ENCODE results near the gene JARID2. TPM values are rescaled to one million over a fixed set of nuclear protein-coding genes. Genes with fewer than 3 reads are reported as not detected.
A peak's percentile ranks its signal among the peaks of the same experiment; 100 is the strongest.

Gene JARID2
- total RNA-seq, 4 donors from 2014 or later, result 20.0 to 29.4 (median 23.9) TPM

DNA sequence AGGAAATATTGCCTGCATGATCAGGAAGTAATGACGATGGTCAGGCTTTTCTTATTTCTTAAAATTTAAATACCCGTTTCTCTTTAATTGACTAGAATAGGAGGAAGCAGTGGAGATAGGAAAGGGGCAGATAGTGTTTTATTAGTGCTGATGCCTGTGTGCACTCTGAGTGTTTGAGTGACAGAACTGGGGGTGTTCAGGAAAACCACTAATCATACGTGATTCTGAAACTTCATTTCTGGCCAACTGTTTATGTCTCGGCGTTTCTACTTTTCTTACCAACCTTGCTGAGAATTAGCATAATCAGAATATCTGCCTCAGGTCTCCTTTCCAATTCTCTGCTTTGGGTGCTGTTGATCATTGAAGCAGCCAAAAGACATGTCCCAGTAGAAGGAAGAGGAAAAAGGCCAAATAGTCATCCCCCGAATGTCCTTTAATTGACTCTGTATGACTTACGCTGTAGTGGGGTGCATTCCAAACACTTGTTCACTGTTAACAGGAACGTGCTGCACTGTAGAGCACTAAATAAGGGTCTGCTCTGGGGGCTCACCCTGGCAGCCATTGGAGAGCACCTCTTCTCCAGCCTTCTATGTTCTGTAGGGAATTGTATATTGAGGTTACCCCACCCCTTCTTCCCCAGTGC lies 152.9 kb downstream of the JARID2 start:
- H3K4me1 ChIP-seq, result peaks cover 43% of the 10 kb centered on the region

DNA sequence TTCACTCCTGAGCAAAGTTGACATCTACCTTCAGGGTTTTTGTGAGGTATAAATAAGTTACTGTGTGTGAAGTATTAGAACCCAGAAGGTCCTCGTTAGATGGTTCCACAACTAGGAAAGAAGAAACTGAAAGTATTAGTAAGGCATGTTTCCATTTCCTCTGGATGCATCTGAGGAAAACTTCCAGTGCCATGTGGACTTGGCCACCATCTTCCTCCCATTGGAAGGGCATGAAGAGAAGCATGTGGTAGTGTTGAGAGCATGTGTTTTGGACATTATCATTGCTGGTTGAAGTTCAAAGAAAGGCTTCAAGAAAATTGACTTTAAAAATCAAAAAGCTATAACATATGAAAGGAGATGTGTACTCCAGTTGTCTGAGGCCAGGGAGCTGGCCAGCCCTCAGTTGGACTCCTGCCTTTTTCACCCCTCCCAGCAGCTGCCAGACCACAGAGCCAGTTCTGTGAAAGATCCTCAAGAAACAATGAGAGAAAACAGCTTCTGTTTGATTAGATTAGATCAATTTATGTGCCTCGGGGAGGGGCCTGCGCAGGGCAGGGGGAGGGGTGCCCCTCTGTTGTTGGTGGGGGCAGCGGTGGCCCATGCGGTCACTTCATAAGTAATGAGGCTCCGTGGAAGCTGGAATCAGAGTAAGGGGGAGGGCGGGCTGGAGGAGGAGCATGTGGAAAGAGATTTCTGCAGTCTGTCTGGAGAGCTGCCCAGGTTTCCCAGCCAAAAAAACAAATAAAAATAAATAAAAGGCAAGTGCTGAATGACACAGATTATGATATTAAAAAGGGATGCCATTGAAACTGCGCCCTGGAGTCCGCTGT lies 154.0 kb downstream of the JARID2 start:
- H3K36me3 ChIP-seq, result no peaks in the 10 kb centered on the region
- no peak for TF ChIP-seq POLR2AphosphoS5 (IDR thresholded peaks at IDR 0.05)
- H3K27ac ChIP-seq, result peak overlapping the region; percentile 36
- H3K9me3 ChIP-seq, result no peaks in the 10 kb centered on the region
- 10% methylated on average over 9 of the region's 9 CpGs for WGBS
- peak; percentile 86 to 88 for DNase-seq (ENCODE audit: low spot score in 2 of 2)
- peaks cover 54% of the 10 kb centered on the region for H3K4me1 ChIP-seq
- H3K4me3 ChIP-seq, result peak overlapping the region; percentile 39
- no peaks in the 10 kb centered on the region for H3K27me3 ChIP-seq

More for the DNA sequence above, 152.9 kb downstream of the JARID2 start:
- TF ChIP-seq EP300 (IDR thresholded peaks at IDR 0.05) (no peak), POLR2AphosphoS5 (IDR thresholded peaks at IDR 0.05) (no peak)
- 71% methylated on average over 8 of the region's 8 CpGs for WGBS
- H3K36me3 ChIP-seq, result no peaks in the 10 kb centered on the region
- no peaks in the 10 kb centered on the region for H3K27me3 ChIP-seq
- DNase-seq (ENCODE audit: low spot score in 2 of 2), result no peak
- no peaks in the 10 kb centered on the region for H3K9me3 ChIP-seq
- H3K4me3 ChIP-seq, result no peak overlapping the region
- H3K27ac ChIP-seq, result no peak overlapping the region

DNA sequence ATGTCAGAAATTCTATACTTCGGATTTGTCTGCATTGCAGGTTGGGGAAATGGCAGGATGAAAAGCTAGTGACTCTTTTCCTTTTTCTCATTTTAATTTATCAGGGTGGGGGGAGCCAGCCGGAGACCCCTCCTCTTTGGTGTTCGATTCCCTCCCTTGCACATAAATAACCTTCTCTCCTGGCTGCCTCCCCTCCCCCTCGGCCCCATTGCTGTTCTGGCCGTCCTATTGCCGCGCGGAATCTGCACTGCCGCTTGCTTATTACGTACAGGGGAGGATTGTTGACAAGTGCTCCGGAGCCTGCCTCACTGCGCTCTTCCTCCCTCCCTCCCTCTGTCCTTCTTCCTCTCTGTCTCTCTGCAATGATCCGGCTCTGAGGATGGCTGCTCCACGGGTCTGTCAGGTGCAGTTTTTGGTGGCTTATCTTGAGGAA lies 154.7 kb downstream of the JARID2 start:
- DNase-seq (ENCODE audit: low spot score in 2 of 2), result no peak
- Histone ChIP-seq H3K4me3 (peak overlapping the region; percentile 39), H3K4me1 (peaks cover 59% of the 10 kb centered on the region), H3K9me3 (no peaks in the 10 kb centered on the region), H3K27ac (peak overlapping the region; percentile 36), H3K27me3 (no peaks in the 10 kb centered on the region), H3K36me3 (no peaks in the 10 kb centered on the region)
- 14% methylated on average over 14 of the region's 14 CpGs for WGBS
- TF ChIP-seq EP300 (IDR thresholded peaks at IDR 0.05) (no peak), POLR2A (IDR thresholded peaks at IDR 0.05) (no peak), POLR2AphosphoS5 (IDR thresholded peaks at IDR 0.05) (no peak)
- TF ChIP-seq, protein P1, sequence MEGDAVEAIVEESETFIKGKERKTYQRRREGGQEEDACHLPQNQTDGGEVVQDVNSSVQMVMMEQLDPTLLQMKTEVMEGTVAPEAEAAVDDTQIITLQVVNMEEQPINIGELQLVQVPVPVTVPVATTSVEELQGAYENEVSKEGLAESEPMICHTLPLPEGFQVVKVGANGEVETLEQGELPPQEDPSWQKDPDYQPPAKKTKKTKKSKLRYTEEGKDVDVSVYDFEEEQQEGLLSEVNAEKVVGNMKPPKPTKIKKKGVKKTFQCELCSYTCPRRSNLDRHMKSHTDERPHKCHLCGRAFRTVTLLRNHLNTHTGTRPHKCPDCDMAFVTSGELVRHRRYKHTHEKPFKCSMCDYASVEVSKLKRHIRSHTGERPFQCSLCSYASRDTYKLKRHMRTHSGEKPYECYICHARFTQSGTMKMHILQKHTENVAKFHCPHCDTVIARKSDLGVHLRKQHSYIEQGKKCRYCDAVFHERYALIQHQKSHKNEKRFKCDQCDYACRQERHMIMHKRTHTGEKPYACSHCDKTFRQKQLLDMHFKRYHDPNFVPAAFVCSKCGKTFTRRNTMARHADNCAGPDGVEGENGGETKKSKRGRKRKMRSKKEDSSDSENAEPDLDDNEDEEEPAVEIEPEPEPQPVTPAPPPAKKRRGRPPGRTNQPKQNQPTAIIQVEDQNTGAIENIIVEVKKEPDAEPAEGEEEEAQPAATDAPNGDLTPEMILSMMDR (IDR thresholded peaks at IDR 0.05), result no peak

DNA sequence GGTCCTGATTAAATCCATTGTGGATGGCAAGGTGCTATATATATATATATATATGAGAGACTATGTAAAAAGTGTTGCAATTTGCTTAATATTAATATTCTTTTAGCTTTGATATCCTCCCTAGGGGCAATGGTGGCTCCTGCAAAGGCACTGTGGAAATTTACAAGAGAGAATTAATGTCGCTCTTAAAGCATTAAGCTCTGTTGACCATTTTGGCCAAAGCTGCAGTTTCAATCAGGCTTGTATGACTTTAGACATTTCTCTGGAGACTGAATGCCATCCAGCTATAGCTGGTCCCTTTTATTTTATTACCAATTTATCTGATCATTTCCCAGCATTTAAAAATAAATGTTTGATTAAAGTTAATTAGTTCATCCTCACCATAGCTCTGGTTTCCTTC lies 155.3 kb downstream of the JARID2 start:
- Histone ChIP-seq H3K4me1 (peaks cover 59% of the 10 kb centered on the region), H3K4me3 (peak overlapping the region; percentile 39), H3K9me3 (no peaks in the 10 kb centered on the region), H3K36me3 (no peaks in the 10 kb centered on the region), H3K27ac (peak overlapping the region; percentile 5), H3K27me3 (no peaks in the 10 kb centered on the region)
- TF ChIP-seq, protein P1 (IDR thresholded peaks at IDR 0.05), result no peak
- TF ChIP-seq EP300 (IDR thresholded peaks at IDR 0.05) (no peak), POLR2A (IDR thresholded peaks at IDR 0.05) (no peak), POLR2AphosphoS5 (IDR thresholded peaks at IDR 0.05) (no peak)
- DNase-seq (ENCODE audit: low spot score in 2 of 2), result no peak
- 83% methylated on average over 1 of the region's 1 CpG for whole genome bisulfite sequencing

DNA sequence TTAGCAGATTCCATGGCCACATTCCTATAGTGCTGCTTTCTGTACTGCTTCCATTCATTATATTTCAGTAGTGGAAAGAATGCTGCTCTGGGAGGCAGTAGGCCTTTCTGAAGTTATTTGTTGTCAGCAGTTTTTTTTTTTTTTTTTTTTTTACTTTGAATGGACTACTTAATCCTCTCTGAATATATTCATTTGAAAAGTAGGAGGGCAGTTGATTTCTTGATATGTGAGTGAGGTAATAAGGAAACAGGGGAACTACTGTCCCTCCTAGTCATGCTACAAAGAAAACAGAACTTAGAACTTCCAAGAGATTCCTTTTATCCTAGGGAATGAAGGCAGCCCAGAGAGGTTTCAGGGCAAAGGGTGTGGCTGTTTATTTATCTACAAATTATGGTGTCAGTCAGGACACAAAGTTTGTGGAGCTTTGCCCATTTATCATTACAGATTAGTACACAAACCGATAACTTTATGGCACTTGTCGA lies 155.9 kb downstream of the JARID2 start:
- DNase-seq (ENCODE audit: low spot score in 2 of 2), result no peak
- Histone ChIP-seq H3K4me1 (peaks cover 55% of the 10 kb centered on the region), H3K36me3 (no peaks in the 10 kb centered on the region), H3K27ac (no peak overlapping the region), H3K4me3 (no peak overlapping the region), H3K9me3 (no peaks in the 10 kb centered on the region), H3K27me3 (no peaks in the 10 kb centered on the region)
- WGBS, result 35% methylated on average over 2 of the region's 2 CpGs
- no peak for TF ChIP-seq EP300 (IDR thresholded peaks at IDR 0.05)
- TF ChIP-seq POLR2AphosphoS5 (IDR thresholded peaks at IDR 0.05), result no peak
- TF ChIP-seq, protein P1 (IDR thresholded peaks at IDR 0.05), result no peak
- TF ChIP-seq POLR2A (IDR thresholded peaks at IDR 0.05), result no peak

Data from suprapubic skin (tissue), 4 donors.